Spinal cord (tissue), 10 donors: ENCODE data around the gene SVEP1. TPM values are rescaled to one million over a fixed set of nuclear protein-coding genes. Genes with fewer than 3 reads are reported as not detected.

Experiments
- DNase-seq, 6 donors: peaks; one replicate each; pipeline versions ENCODE4 v3.0.0 to v3.0.0-alpha.2; 2013 to 2015; ENCODE audit warnings: low spot score in 6 of 6, low read depth in 4 of 6
- H3K27ac ChIP-seq: one replicate; pipeline ENCODE4 v1.5.1; 2013; ENCODE audit warnings: low read depth, low read length, control low read depth
- H3K27me3 ChIP-seq: one replicate; pipeline ENCODE4 v1.6.1; 2013; ENCODE audit warnings: low read length; ENCODE audit not compliant: control insufficient read depth, insufficient read depth
- H3K36me3 ChIP-seq: one replicate; pipeline ENCODE4 v1.6.1; 2013; ENCODE audit warnings: low read length; ENCODE audit not compliant: control insufficient read depth, insufficient read depth
- H3K4me1 ChIP-seq: one replicate; pipeline ENCODE4 v1.6.1; 2013; ENCODE audit warnings: low read length; ENCODE audit not compliant: control insufficient read depth, insufficient read depth
- H3K4me3 ChIP-seq: one replicate; pipeline ENCODE4 v1.5.1; 2013; ENCODE audit warnings: low read depth, low read length, control low read depth
- H3K9me3 ChIP-seq: one replicate; pipeline ENCODE4 v1.6.1; 2013; ENCODE audit warnings: low read length; ENCODE audit not compliant: control insufficient read depth, insufficient read depth
- WGBS: methylation state at CpG from one replicate; pipeline ENCODE4 v1.1.5; 2013; ENCODE audit warnings: missing lambda C conversion rate; ENCODE audit not compliant: insufficient coverage; 5-methylcytosine and 5-hydroxymethylcytosine counted together
- polyA plus RNA-seq, 2 donors: library from polyadenylated mRNA; unstranded; fragments of 120-200 nt; gene quantifications; one replicate each; pipeline ENCODE4 v1.2.1, GENCODE V29; 2013; ENCODE audit not compliant: insufficient read length in 2 of 2
- total RNA-seq, 2 donors: library from RNA; depleted of rRNA in 1 of 2; stranded (reverse); fragments of 120-200 nt in 1 of 2; fragments of >200 nt in 1 of 2; gene quantifications; one replicate each; pipeline versions ENCODE4 v1.2.3 to v1.2.4, GENCODE V29; 2013 to 2014
- donor health status: healthy.

The SVEP1 gene
- total and polyA plus RNA-seq, 4 donors = 3.0 to 10.9 (median 5.3) TPM

DNA sequence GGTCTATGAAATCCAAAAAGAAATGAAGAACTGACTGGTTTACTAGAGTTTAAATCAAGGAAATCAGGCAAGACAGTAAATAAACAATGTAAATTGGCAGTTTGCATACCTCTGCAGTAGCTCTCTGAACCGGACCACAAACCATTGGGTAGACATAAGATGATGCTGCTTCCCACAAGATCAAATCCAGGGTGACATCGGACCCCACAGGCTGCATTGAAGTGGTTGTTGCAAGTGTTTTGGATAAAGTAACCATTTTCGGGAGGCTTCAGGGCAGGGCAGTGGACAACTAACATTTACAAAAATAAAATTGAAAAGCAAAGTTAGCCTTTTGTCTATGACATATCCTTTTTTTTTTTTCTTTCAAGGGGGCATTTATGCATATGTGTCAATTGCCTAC lies 66.7 kb downstream of the SVEP1 start:
- no peak for DNase-seq
- 38% methylated on average over 1 of the region's 3 CpGs for WGBS
- no peaks in the 10 kb centered on the region for H3K9me3 ChIP-seq
- no peak overlapping the region for H3K27ac ChIP-seq
- H3K4me1 ChIP-seq = no peaks in the 10 kb centered on the region
- no peaks in the 10 kb centered on the region for H3K36me3 ChIP-seq
- no peak overlapping the region for H3K4me3 ChIP-seq
- no peaks in the 10 kb centered on the region for H3K27me3 ChIP-seq

DNA sequence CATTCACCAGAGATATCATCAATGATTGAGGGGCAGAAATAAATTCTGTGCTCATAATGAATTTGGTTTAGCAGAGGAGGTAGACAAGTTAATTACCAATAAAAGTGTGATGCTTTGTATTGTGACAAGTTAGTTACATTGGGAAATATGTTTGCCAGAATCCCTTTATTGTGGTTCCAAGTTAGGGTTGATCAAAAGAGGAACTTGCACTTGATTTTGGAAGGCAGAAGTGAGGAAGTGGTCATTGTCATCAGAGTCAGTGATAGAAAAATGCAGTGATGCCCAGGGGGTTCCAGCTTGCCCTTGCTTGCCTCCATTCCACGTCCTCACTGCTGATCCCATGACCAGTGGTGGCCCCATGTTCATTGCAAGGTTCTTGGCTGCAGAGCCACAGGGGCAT lies 69.7 kb downstream of the SVEP1 start:
- H3K36me3 ChIP-seq = no peaks in the 10 kb centered on the region
- DNase-seq = no peak
- no peaks in the 10 kb centered on the region for H3K27me3 ChIP-seq
- H3K4me1 ChIP-seq = no peaks in the 10 kb centered on the region
- no peak overlapping the region for H3K27ac ChIP-seq
- WGBS = 89% methylated on average over 1 of the region's 1 CpG
- no peak overlapping the region for H3K4me3 ChIP-seq
- H3K9me3 ChIP-seq = no peaks in the 10 kb centered on the region

DNA sequence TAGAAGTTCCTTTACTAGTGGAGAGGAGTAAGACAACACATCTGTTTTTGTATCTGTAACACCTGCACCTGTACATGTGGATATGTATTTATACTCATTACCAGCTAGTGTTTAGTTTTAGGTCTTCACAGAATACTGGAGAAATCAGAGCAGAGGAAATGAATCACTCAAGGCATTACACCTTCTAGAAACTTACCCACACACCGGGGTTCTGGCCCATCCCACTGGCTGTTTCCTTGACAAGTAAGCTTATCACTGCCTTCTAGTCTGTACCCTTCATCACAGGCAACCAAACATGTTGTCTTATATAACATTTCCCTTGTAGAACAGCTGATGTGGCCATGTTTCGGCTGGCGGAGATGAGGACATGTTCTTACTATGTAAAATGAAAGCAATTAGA lies 76.7 kb downstream of the SVEP1 start:
- Histone ChIP-seq H3K4me1 (no peaks in the 10 kb centered on the region), H3K36me3 (no peaks in the 10 kb centered on the region), H3K27me3 (no peaks in the 10 kb centered on the region), H3K27ac (no peak overlapping the region), H3K9me3 (peaks cover 2% of the 10 kb centered on the region), H3K4me3 (no peak overlapping the region)
- 60% methylated on average over 1 of the region's 3 CpGs for WGBS
- no peak for DNase-seq

DNA sequence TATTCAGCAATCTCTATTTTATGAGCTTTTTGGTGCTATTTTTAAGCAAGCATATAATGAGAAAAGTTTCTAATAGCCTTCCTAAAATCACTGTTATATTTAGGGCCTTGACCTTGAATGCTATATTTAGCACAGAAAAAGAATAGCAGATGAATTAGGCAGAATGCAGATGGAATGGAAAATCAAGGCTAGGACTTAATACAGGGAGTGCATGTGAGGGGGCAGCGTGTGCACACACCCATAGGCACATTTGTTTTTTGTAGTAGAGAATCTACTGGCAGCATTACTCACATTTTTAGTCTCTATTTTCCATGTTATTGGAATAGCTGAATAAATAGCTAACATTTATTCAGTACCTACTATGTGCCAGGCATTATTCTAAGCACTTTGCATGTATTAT lies 79.9 kb downstream of the SVEP1 start:
- Histone ChIP-seq H3K27ac (no peak overlapping the region), H3K4me3 (no peak overlapping the region)
- WGBS = no CpG with 5 or more reads among the region's 1 CpG

DNA sequence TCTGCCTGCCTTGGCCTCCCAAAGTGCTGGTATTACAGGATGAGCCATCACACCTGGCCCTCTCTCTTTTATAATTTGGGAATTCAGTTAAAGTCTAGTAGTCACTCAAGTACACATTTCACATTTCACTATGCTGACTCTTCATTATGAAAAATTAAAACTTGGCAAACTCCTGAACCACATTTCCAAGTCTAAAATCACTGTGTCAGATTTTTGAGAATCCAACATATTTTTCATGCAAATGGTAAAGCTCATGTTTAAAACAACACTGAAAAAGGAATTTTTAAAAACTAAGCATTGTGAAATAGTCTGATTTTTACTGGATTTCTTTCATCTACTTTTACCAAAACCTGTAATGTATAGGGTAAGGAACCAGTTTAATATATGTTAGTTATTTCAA lies 92.3 kb downstream of the SVEP1 start:
- Histone ChIP-seq H3K9me3 (no peaks in the 10 kb centered on the region), H3K27me3 (no peaks in the 10 kb centered on the region), H3K4me3 (no peak overlapping the region), H3K36me3 (no peaks in the 10 kb centered on the region), H3K27ac (no peak overlapping the region), H3K4me1 (no peaks in the 10 kb centered on the region)
- peak in 1 of 6 donors; percentile 68 for DNase-seq

More for the DNA sequence above, 79.9 kb downstream of the SVEP1 start:
- peaks cover 2% of the 10 kb centered on the region for H3K9me3 ChIP-seq
- no peaks in the 10 kb centered on the region for H3K27me3 ChIP-seq
- no peaks in the 10 kb centered on the region for H3K4me1 ChIP-seq
- no peaks in the 10 kb centered on the region for H3K36me3 ChIP-seq
- no peak for DNase-seq

DNA sequence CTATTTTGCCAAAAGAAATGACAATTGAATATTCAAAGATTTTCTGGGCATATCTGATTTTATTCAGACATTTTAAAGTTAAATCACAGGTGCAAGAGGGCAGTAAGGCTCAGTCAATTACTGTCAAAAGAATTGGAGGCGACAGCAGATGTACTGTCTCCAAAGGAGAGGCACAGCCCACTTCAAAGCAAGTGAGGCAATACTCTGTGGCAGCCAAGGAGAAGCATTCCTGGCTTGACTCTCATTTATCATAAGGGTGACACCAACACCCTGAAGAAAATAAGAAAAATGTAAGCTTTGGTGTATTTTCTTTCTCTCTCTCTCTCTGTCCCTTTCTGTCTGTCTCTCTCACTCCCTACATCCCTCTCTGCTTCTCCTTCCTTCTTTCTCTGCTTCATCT lies 93.3 kb downstream of the SVEP1 start:
- no peak overlapping the region for H3K4me3 ChIP-seq
- no peak overlapping the region for H3K27ac ChIP-seq
- 100% methylated on average over 1 of the region's 1 CpG for WGBS
- H3K9me3 ChIP-seq = no peaks in the 10 kb centered on the region
- peak in 1 of 6 donors; percentile 10 for DNase-seq
- no peaks in the 10 kb centered on the region for H3K4me1 ChIP-seq
- no peaks in the 10 kb centered on the region for H3K36me3 ChIP-seq
- no peaks in the 10 kb centered on the region for H3K27me3 ChIP-seq

DNA sequence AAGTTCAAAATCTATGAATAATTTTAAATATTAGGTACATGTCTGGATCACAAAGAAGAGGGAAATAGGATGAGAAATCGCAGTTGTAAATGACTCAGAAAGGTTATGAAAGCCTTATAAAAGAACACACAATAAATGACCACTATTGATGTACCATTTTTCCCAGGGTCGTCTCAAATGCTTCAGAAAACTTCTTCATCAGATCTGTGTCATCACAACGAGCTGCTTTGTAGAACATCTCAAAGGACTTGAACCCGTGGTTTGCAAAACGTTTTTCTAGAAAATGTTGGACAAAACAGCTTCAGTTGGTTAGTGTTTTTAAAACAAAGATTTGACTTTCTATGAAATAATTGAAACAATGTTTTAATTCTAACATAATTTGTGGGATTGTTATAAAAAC lies 100.1 kb downstream of the SVEP1 start:
- Histone ChIP-seq H3K27me3 (no peaks in the 10 kb centered on the region), H3K27ac (no peak overlapping the region), H3K36me3 (no peaks in the 10 kb centered on the region), H3K4me3 (no peak overlapping the region), H3K4me1 (no peaks in the 10 kb centered on the region), H3K9me3 (no peaks in the 10 kb centered on the region)
- WGBS = 50% methylated on average over 1 of the region's 5 CpGs
- DNase-seq = no peak

DNA sequence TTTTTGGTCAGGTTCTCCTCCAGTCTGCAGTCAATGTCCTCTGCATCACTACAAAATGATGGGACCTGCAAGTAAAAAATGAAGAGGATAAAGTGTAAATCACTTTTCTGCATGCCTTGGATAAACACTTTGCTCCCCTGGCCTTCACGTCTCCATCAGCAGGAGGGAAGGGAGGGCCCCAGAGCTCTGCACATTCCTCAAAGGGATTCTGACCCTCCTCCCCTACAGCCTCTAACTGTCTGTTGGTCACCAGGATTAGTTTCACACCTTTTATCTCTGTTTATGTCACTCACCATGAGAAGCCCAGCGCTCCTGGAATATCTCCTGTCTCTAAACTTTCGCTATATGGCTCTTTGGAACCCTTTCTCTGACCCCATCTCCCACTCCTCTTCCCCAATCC lies 103.3 kb downstream of the SVEP1 start:
- no peaks in the 10 kb centered on the region for H3K4me1 ChIP-seq
- no peak overlapping the region for H3K27ac ChIP-seq
- H3K27me3 ChIP-seq = no peaks in the 10 kb centered on the region
- no peak for DNase-seq
- WGBS = 44% methylated on average over 3 of the region's 3 CpGs
- H3K36me3 ChIP-seq = no peaks in the 10 kb centered on the region
- H3K4me3 ChIP-seq = no peak overlapping the region
- no peaks in the 10 kb centered on the region for H3K9me3 ChIP-seq

DNA sequence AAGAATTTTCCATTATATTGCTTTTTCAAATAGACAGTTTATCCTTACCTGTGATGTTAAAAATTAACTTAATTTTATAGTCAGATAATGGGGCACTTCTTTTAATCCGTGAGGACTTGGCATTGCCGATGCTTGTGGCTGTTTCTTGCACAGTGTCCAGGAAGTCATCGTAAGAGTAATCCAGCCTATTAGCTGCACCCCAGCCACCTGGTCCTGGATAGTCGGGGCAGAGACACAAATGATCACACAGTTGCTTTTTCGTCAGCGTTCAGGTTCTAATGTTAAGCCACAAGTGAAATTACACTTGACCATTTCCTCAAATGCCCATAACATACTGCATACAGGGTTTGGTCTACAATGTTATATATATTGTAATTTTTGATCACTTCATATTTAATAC lies 107.4 kb downstream of the SVEP1 start:
- DNase-seq = no peak
- 91% methylated on average over 4 of the region's 6 CpGs for WGBS
- Histone ChIP-seq H3K4me1 (no peaks in the 10 kb centered on the region), H3K27me3 (no peaks in the 10 kb centered on the region), H3K36me3 (no peaks in the 10 kb centered on the region), H3K27ac (no peak overlapping the region), H3K4me3 (no peak overlapping the region), H3K9me3 (no peaks in the 10 kb centered on the region)

DNA sequence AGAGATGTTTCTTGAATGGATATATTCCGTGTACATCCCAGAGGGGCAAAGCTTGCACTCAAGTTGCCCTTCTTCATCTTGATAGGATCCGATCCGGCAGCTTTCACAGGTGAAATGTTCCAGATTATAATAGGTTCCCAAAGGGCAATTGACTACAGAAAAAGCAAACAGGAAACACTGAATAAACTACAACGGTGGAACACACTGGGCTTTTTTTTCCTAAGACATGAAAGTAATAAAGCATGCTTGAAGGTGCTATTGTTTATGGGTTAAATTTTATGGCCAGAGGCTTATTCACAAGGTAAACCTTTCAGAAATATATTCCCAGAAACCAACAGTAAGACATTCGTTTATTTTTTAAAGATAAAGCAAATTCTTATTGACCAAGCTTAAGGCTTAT lies 110.6 kb downstream of the SVEP1 start:
- Histone ChIP-seq H3K27me3 (no peaks in the 10 kb centered on the region), H3K27ac (no peak overlapping the region), H3K4me1 (no peaks in the 10 kb centered on the region), H3K36me3 (no peaks in the 10 kb centered on the region), H3K4me3 (no peak overlapping the region), H3K9me3 (no peaks in the 10 kb centered on the region)
- WGBS = no CpG with 5 or more reads among the region's 5 CpGs
- DNase-seq = no peak
